Spleen (tissue), 7 donors: ENCODE results near the gene PIGM.

Experiments used
- POLR2A ChIP-seq, 3 donors: fragments of 450-650 bp; IDR thresholded peaks; one replicate each; pipeline ENCODE4 v1.5.1; 2017; ENCODE audit warnings: antibody characterized with exemption in 3 of 3, mild to moderate bottlenecking in 1 of 3
- POLR2AphosphoS5 ChIP-seq, 3 donors: sonication (generic); formaldehyde crosslinking; IDR thresholded peaks; one replicate each; pipeline ENCODE4 v1.5.1; 2017; ENCODE audit warnings: antibody characterized with exemption in 3 of 3
- TF ChIP-seq, protein P1 (sequence below), 11 experiments: fragments of 200-600 bp in 7 of 11; fragments of 450-650 bp in 4 of 11; sonication (generic) in 4 of 11; IDR thresholded peaks in 8 of 11; conservative IDR thresholded peaks in 3 of 11; 1 replicate in 7 of 11; 2 replicates in 4 of 11; pipeline versions ENCODE4 v1.4.0 to v1.8.0; 2016 to 2021; ENCODE audit warnings: antibody characterized with exemption in 11 of 11, inconsistent platforms in 4 of 11, mild to moderate bottlenecking in 1 of 11
- donor health status: DM: no; HTN: no; CAD: no; lungs with moderate emphysema.
- donor health status: DM: no; HTN: no; CAD: no.
- donor health status: DM: no; HTN: no; CAD: no.

DNA sequence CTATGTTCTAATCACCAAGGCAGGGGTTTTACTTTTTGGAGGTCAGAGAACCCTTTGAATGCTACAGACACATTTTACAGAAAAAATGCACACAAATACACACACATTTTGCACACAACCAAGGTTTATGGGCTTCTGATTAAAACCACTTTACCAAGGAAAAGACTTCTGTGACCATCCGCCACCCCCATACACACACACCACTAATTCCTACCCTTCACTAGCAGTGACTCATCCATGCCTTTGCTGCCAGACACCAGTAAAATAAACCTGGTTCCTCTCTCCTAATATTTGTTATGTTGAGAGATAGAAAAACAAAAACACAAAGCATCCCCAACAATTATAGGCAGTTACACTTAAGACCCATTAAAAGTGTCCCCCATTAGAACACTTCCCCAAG, 12.9 kb downstream of the PIGM start:
- TF ChIP-seq, protein P1, sequence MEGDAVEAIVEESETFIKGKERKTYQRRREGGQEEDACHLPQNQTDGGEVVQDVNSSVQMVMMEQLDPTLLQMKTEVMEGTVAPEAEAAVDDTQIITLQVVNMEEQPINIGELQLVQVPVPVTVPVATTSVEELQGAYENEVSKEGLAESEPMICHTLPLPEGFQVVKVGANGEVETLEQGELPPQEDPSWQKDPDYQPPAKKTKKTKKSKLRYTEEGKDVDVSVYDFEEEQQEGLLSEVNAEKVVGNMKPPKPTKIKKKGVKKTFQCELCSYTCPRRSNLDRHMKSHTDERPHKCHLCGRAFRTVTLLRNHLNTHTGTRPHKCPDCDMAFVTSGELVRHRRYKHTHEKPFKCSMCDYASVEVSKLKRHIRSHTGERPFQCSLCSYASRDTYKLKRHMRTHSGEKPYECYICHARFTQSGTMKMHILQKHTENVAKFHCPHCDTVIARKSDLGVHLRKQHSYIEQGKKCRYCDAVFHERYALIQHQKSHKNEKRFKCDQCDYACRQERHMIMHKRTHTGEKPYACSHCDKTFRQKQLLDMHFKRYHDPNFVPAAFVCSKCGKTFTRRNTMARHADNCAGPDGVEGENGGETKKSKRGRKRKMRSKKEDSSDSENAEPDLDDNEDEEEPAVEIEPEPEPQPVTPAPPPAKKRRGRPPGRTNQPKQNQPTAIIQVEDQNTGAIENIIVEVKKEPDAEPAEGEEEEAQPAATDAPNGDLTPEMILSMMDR (IDR thresholded peaks at IDR 0.05 in 8 of 11, conservative IDR thresholded peaks at IDR 0.05 in 3 of 11) = no peak
- TF ChIP-seq POLR2A (IDR thresholded peaks at IDR 0.05) (no peak), POLR2AphosphoS5 (IDR thresholded peaks at IDR 0.05) (no peak)
